H9 (cell line): ENCODE data around the gene EPB41L2. TPM values are rescaled to one million over a fixed set of nuclear protein-coding genes. Genes with fewer than 3 reads are reported as not detected.

Experiments used
- DNase-seq: peaks from one replicate; pipeline ENCODE4 v3.0.0-alpha.2; 2017
- H2AFZ ChIP-seq: one replicate; pipeline ENCODE4 v1.6.1; 2013; ENCODE audit warnings: mild to moderate bottlenecking, low read length, control low read depth, moderate library complexity
- H2AK5ac ChIP-seq: 2 replicates; pipeline ENCODE4 v1.6.1; 2013; ENCODE audit warnings: low read length, control low read depth, mixed read lengths; ENCODE audit not compliant: insufficient read length
- H2BK120ac ChIP-seq: one replicate; pipeline ENCODE4 v1.6.1; 2013; ENCODE audit warnings: low read depth, mild to moderate bottlenecking, low read length, control low read depth, inconsistent platforms; ENCODE audit not compliant: poor library complexity, severe bottlenecking
- H2BK12ac ChIP-seq: 2 replicates; pipeline ENCODE4 v1.6.1; 2013; ENCODE audit warnings: low read length, control low read depth, mixed read lengths, low read depth; ENCODE audit not compliant: insufficient read length
- H2BK15ac ChIP-seq: 2 replicates; pipeline ENCODE4 v1.6.1; 2013; ENCODE audit warnings: low read depth, low read length, control low read depth
- H2BK20ac ChIP-seq: one replicate; pipeline ENCODE4 v1.6.1; 2013; ENCODE audit warnings: low read depth, mild to moderate bottlenecking, low read length, control low read depth, inconsistent platforms; ENCODE audit not compliant: poor library complexity, severe bottlenecking
- H2BK5ac ChIP-seq: 2 replicates; pipeline ENCODE4 v1.6.1; 2013; ENCODE audit warnings: low read length, control low read depth, mixed read lengths; ENCODE audit not compliant: insufficient read length
- H3K14ac ChIP-seq: 2 replicates; pipeline ENCODE4 v1.6.1; 2013; ENCODE audit warnings: low read length, control low read depth; ENCODE audit not compliant: insufficient read depth
- H3K18ac ChIP-seq: 2 replicates; pipeline ENCODE4 v1.6.1; 2013; ENCODE audit warnings: low read depth, mild to moderate bottlenecking, mixed read lengths, low read length, control low read depth; ENCODE audit not compliant: insufficient read length
- H3K23ac ChIP-seq: 2 replicates; pipeline ENCODE4 v1.6.1; 2013; ENCODE audit warnings: low read length, control low read depth, mixed read lengths, low read depth; ENCODE audit not compliant: insufficient read length
- H3K23me2 ChIP-seq: 2 replicates; pipeline ENCODE4 v1.6.1; 2013; ENCODE audit warnings: low read depth, mild to moderate bottlenecking, mixed read lengths, low read length, control low read depth; ENCODE audit not compliant: insufficient read length, poor library complexity, severe bottlenecking
- H3K27ac ChIP-seq: 2 replicates; pipeline ENCODE4 v1.5.1; 2013; ENCODE audit warnings: low read length, control low read depth, mixed read lengths, low read depth; ENCODE audit not compliant: insufficient read length
- H3K27me3 ChIP-seq: 2 replicates; pipeline ENCODE4 v1.6.1; 2013; ENCODE audit warnings: low read length, control low read depth, inconsistent platforms; ENCODE audit not compliant: insufficient read depth
- H3K4ac ChIP-seq: 2 replicates; pipeline ENCODE4 v1.6.1; 2013; ENCODE audit warnings: low read depth, mild to moderate bottlenecking, control low read depth, inconsistent platforms, low read length, moderate library complexity
- H3K4me1 ChIP-seq: 2 replicates; pipeline ENCODE4 v1.6.1; 2013; ENCODE audit warnings: low read length, control low read depth, inconsistent platforms; ENCODE audit not compliant: insufficient read depth
- H3K4me2 ChIP-seq: 2 replicates; pipeline ENCODE4 v1.6.1; 2013; ENCODE audit warnings: low read length, control low read depth, mixed read lengths; ENCODE audit not compliant: insufficient read length, insufficient read depth
- H3K56ac ChIP-seq: 2 replicates; pipeline ENCODE4 v1.6.1; 2013; ENCODE audit warnings: low read depth, mild to moderate bottlenecking, mixed read lengths, low read length, control low read depth; ENCODE audit not compliant: insufficient read length
- H3K79me1 ChIP-seq: 2 replicates; pipeline ENCODE4 v1.6.1; 2013; ENCODE audit warnings: low read depth, mild to moderate bottlenecking, moderate library complexity, low read length, control low read depth, inconsistent platforms; ENCODE audit not compliant: insufficient read depth, poor library complexity, severe bottlenecking
- H3K79me2 ChIP-seq: 2 replicates; pipeline ENCODE4 v1.6.1; 2013; ENCODE audit warnings: low read length, control low read depth, inconsistent platforms; ENCODE audit not compliant: insufficient read depth
- H3K9ac ChIP-seq: 2 replicates; pipeline ENCODE4 v1.6.1; 2013; ENCODE audit warnings: low read length, control low read depth, mixed read lengths; ENCODE audit not compliant: insufficient read length; ENCODE audit errors: extremely low read depth
- H3K9me3 ChIP-seq: one replicate; pipeline ENCODE4 v1.6.1; 2013; ENCODE audit warnings: low read depth, low read length, inconsistent platforms; ENCODE audit not compliant: control insufficient read depth
- H3T11ph ChIP-seq: one replicate; pipeline ENCODE4 v1.6.1; 2013; ENCODE audit warnings: mild to moderate bottlenecking, low read length, control low read depth, inconsistent platforms
- H4K20me1 ChIP-seq: one replicate; pipeline ENCODE4 v1.6.1; 2013; ENCODE audit not compliant: control insufficient read depth, insufficient read length, insufficient read depth
- H4K5ac ChIP-seq: 2 replicates; pipeline ENCODE4 v1.6.1; 2013; ENCODE audit warnings: low read depth, mild to moderate bottlenecking, mixed read lengths, low read length, control low read depth; ENCODE audit not compliant: insufficient read length
- H4K8ac ChIP-seq: replicated peaks from 2 replicates; pipeline ENCODE4 v1.6.1; 2013; ENCODE audit warnings: low read length, control low read depth, mixed read lengths, low read depth; ENCODE audit not compliant: insufficient read length
- H4K91ac ChIP-seq: 2 replicates; pipeline ENCODE4 v1.6.1; 2013; ENCODE audit warnings: low read depth, mild to moderate bottlenecking, moderate library complexity, mixed read lengths, low read length, control low read depth; ENCODE audit not compliant: insufficient read length
- H3K27ac Mint-ChIP-seq, 3 experiments: 2 replicates in 2 of 3; 3 replicates in 1 of 3; pipeline ENCODE4 v1.8.0; 2020 to 2021; ENCODE audit warnings: mixed read lengths in 3 of 3, mild to moderate bottlenecking in 1 of 3, moderate library complexity in 1 of 3
- H3K27me3 Mint-ChIP-seq: 2 replicates; pipeline ENCODE4 v1.8.0; 2021; ENCODE audit warnings: low read depth, mild to moderate bottlenecking, moderate library complexity, mixed read lengths
- H3K36me3 Mint-ChIP-seq, 3 experiments: 2 replicates in 2 of 3; 3 replicates in 1 of 3; pipeline ENCODE4 v1.8.0; 2020 to 2021; ENCODE audit warnings: low read depth in 3 of 3, mixed read lengths in 3 of 3; ENCODE audit not compliant: insufficient read depth in 1 of 3
- H3K4me1 Mint-ChIP-seq, 2 experiments: 2 replicates each; pipeline ENCODE4 v1.8.0; 2020; ENCODE audit warnings: mixed read lengths in 2 of 2
- H3K4me3 Mint-ChIP-seq, 2 experiments: 2 replicates in 1 of 2; 3 replicates in 1 of 2; pipeline ENCODE4 v1.8.0; 2020 to 2021; ENCODE audit warnings: mild to moderate bottlenecking in 2 of 2, mixed read lengths in 2 of 2, moderate library complexity in 1 of 2
- H3K9me3 Mint-ChIP-seq, 2 experiments: 2 replicates in 1 of 2; 3 replicates in 1 of 2; pipeline ENCODE4 v1.8.0; 2020; ENCODE audit warnings: mild to moderate bottlenecking in 2 of 2, mixed read lengths in 2 of 2, moderate library complexity in 1 of 2
- CTCF ChIP-seq: fragments of 200-600 bp; sonication (generic); conservative IDR thresholded peaks from 3 replicates; pipeline ENCODE4 v1.8.0; 2021; ENCODE audit warnings: antibody characterized with exemption, mild to moderate bottlenecking
- WGBS: extraction: QIAGEN DNeasy Blood & Tissue Kit; methylation state at CpG from one replicate; pipeline ENCODE4 v1.1.7; 2013; ENCODE audit warnings: missing lambda C conversion rate, low lambda C conversion rate, mixed read lengths; ENCODE audit not compliant: insufficient read length; ENCODE audit errors: extremely low coverage; 5-methylcytosine and 5-hydroxymethylcytosine counted together
- total RNA-seq: library from RNA; stranded (reverse); gene quantifications from 2 replicates; pipeline ENCODE4 v1.2.1, GENCODE V29; 2021

The EPB41L2 gene
- total RNA-seq, 1 experiment from 2014 or later, result 90.2 TPM

GRCh38 chr6:130995783-130996447, 67.1 kb downstream of the EPB41L2 start:
- Mint-ChIP-seq H3K27ac (no peak overlapping the region), H3K36me3 (no peaks in the 10 kb centered on the region; a peak in 1 of 7 replicates), H3K9me3 (peaks cover 0 to 2% of the 10 kb centered on the region in 2 experiments; a peak in 1 of 5 replicates), H3K4me1 (peaks cover 47 to 60% of the 10 kb centered on the region in 2 experiments), H3K27me3 (no peaks in the 10 kb centered on the region), H3K4me3 (no peak overlapping the region)
- TF ChIP-seq CTCF, result no peak
- Histone ChIP-seq H2BK5ac (no peak overlapping the region), H3K18ac (no peak overlapping the region), H3K23me2 (no peaks in the 10 kb centered on the region), H3K4me1 (peaks cover 12% of the 10 kb centered on the region), H4K91ac (no peak overlapping the region), H4K8ac (no peak overlapping the region), H3K79me2 (peaks cover 7% of the 10 kb centered on the region), H2AK5ac (no peak overlapping the region), H2BK15ac (no peak overlapping the region), H3K4ac (no peak overlapping the region), H3K56ac (no peak overlapping the region), H2BK12ac (no peak overlapping the region), H3K23ac (no peak overlapping the region), H4K20me1 (no peaks in the 10 kb centered on the region), H2BK20ac (no peak overlapping the region), H3T11ph (no peak overlapping the region), H3K14ac (no peak overlapping the region), H3K9me3 (no peaks in the 10 kb centered on the region), H3K9ac (no peak overlapping the region), H3K27me3 (no peaks in the 10 kb centered on the region), H2AFZ (no peak overlapping the region), H4K5ac (no peak overlapping the region), H3K79me1 (peaks cover 3% of the 10 kb centered on the region), H3K27ac (no peak overlapping the region), H2BK120ac (no peak overlapping the region), H3K4me2 (no peak overlapping the region)
- DNase-seq, result no peak
- WGBS, result no CpG with 5 or more reads among the region's 2 CpGs
